PC-9 (cell line): Measurements from ENCODE around the gene KRTAP10-5. TPM values are rescaled to one million over a fixed set of nuclear protein-coding genes. Genes with fewer than 3 reads are reported as not detected.
"Not testable (repeated sequence)": the region's sequence is repeated elsewhere in the genome, so short reads cannot be mapped to it uniquely, and the experiment has no call there.

ENCODE experiments used
- Bru-seq: library from RNA; stranded (reverse); fragments of 400-500 nt; gene quantifications from one replicate; lab custom pipeline; 2021; lab: Mats Ljungman, UMichigan
- BruChase-seq, 2 experiments: library from RNA; stranded (reverse); fragments of 400-500 nt; gene quantifications; one replicate each; lab custom pipeline; 2021; lab: Mats Ljungman, UMichigan
- BruUV-seq: library from RNA; stranded (reverse); fragments of 400-500 nt; replicated peaks from 2 replicates; lab custom pipeline; 2021; lab: Mats Ljungman, UMichigan
- CTCF ChIA-PET: fragments of 300-600 bp; sonication (Branson Sonifier 250); formaldehyde crosslinking; loops from one replicate; lab custom pipeline; 2022; ENCODE audit warnings: antibody characterized with exemption; lab: Charles Lee
- POLR2A ChIA-PET: fragments of 300-600 bp; sonication (Branson Sonifier 250); formaldehyde crosslinking; loops from one replicate; lab custom pipeline; 2022; ENCODE audit warnings: antibody characterized with exemption; ENCODE audit not compliant: unreplicated experiment; lab: Charles Lee
- DNase-seq, 2 experiments: peaks; one replicate each; pipeline versions ENCODE4 v3.0.0 to v3.0.0-alpha.2; 2015 to 2022; ENCODE audit warnings: mixed read lengths in 1 of 2
- H2AFZ ChIP-seq: fragments of 200-600 bp; sonication (generic); 2 replicates; pipeline ENCODE4 v1.8.1; 2017; ENCODE audit warnings: antibody characterized with exemption
- H3F3A ChIP-seq: fragments of 200-600 bp; sonication (generic); 2 replicates; pipeline ENCODE4 v1.8.1; 2017; ENCODE audit warnings: antibody characterized with exemption, mild to moderate bottlenecking, low read depth; ENCODE audit not compliant: insufficient read depth
- H3K27ac ChIP-seq: fragments of 200-600 bp; sonication (generic); 2 replicates; pipeline ENCODE4 v1.6.1; 2016; ENCODE audit warnings: mixed run types
- H3K27me3 ChIP-seq: fragments of 200-600 bp; sonication (generic); 2 replicates; pipeline ENCODE4 v1.6.1; 2016; ENCODE audit warnings: low read depth, mixed run types; ENCODE audit not compliant: insufficient read depth
- H3K36me3 ChIP-seq: fragments of 200-600 bp; sonication (generic); 2 replicates; pipeline ENCODE4 v1.6.1; 2016; ENCODE audit warnings: low read depth, mixed run types
- H3K4me1 ChIP-seq: fragments of 200-600 bp; sonication (generic); replicated peaks from 2 replicates; pipeline ENCODE4 v1.6.1; 2016; ENCODE audit warnings: mixed run types; ENCODE audit not compliant: insufficient read depth
- H3K4me2 ChIP-seq: fragments of 200-600 bp; sonication (generic); 2 replicates; pipeline ENCODE4 v1.6.1; 2017; ENCODE audit warnings: mixed run types
- H3K4me3 ChIP-seq: fragments of 200-600 bp; sonication (generic); 2 replicates; pipeline ENCODE4 v1.6.1; 2016; ENCODE audit warnings: mixed run types
- H3K79me2 ChIP-seq: fragments of 200-600 bp; sonication (generic); 2 replicates; pipeline ENCODE4 v1.6.1; 2017; ENCODE audit warnings: low read depth, mixed run types
- H3K9me2 ChIP-seq: fragments of 200-600 bp; sonication (generic); 2 replicates; pipeline ENCODE4 v1.8.1; 2017; ENCODE audit warnings: mild to moderate bottlenecking; ENCODE audit not compliant: insufficient read depth
- H3K9me3 ChIP-seq: fragments of 200-600 bp; sonication (generic); 2 replicates; pipeline ENCODE4 v1.8.1; 2016; ENCODE audit warnings: low read depth; ENCODE audit not compliant: insufficient read depth
- H4K20me1 ChIP-seq: fragments of 200-600 bp; sonication (generic); 2 replicates; pipeline ENCODE4 v1.8.1; 2017; ENCODE audit not compliant: insufficient read depth
- EZH2 ChIP-seq: fragments of 200-600 bp; sonication (generic); IDR thresholded peaks from 2 replicates; pipeline ENCODE4 v1.8.0; 2017; ENCODE audit warnings: antibody characterized with exemption, low read depth
- intact Hi-C: fragments of 100-400 bp; cut with micrococcal nuclease; formaldehyde crosslinking; loops from one replicate; pipeline ENCODE4 v1.10.0; 2022; ENCODE audit not compliant: unreplicated experiment
- long read RNA-seq: library from polyadenylated mRNA; stranded (forward); transcript quantifications from one replicate; pipeline ENCODE4 v2.0.0, GENCODE V29; 2022
- total RNA-seq: library from RNA; stranded (reverse); gene quantifications from 2 replicates; pipeline ENCODE4 v1.2.3, GENCODE V29; 2021
- TF ChIP-seq, protein P1 (sequence below): fragments of 200-600 bp; sonication (generic); conservative IDR thresholded peaks from 2 replicates; pipeline ENCODE4 v1.6.1; 2017; ENCODE audit warnings: mixed run types, antibody characterized with exemption, mild to moderate bottlenecking, moderate library complexity

Gene KRTAP10-5, protein sequence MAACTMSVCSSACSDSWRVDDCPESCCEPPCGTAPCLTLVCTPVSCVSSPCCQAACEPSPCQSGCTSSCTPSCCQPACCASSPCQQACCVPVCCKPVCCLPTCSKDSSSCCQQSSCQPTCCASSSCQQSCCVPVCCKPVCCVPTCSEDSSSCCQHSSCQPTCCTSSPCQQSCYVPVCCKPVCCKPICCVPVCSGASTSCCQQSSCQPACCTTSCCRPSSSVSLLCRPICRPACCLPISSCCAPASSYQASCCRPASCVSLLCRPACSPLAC
- not detected in 2 replicates for total RNA-seq
- not detected for Bru-seq, nascent RNA
- not detected for BruChase-seq, experiment 1, labeled RNA remaining after a 2-hour chase
- not detected for BruChase-seq, experiment 2, labeled RNA remaining after a 6-hour chase
- long read RNA-seq = 0 reads

DNA sequence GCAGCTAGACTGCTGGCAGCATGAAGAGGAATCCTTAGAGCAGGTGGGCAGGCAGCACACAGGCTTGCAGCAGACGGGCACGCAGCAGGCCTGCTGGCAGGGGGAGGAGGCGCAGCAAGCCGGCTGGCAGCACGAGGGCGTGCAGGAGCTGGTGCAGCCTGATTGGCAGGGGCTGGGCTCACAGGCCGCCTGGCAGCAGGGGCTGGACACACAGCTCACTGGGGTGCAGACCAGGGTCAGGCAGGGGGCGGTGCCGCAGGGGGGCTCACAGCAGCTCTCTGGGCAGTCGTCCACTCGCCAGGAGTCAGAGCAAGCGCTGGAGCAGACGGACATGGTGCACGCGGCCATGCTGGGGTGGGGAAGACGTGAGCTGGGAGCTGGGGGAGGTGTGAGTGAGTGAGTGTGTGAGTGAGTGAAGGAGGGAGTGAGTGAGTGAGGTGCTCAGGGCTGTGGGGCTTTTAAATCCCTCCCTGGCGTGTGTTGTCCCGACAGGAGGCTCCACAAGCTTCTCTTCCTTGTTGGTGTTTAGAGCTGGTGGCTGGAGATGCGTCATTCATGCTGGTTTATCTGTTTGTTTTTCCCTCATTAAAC lies at the start of gene KRTAP10-5:
Gene KRTAP10-5, minus strand, starts transcription at position 374 of the 591 bp plus-strand sequence. Its CDS starts 26 bp downstream, at position 348.
- intact Hi-C loops, H4K20me1 ChIP-seq, H2AFZ ChIP-seq, H3F3A ChIP-seq, H3K36me3 ChIP-seq, H3K27ac ChIP-seq, H3K4me1 ChIP-seq, CTCF ChIA-PET, DNase-seq, H3K79me2 ChIP-seq, H3K4me3 ChIP-seq, BruUV-seq, H3K4me2 ChIP-seq, H3K9me2 ChIP-seq, H3K9me3 ChIP-seq: not testable (repeated sequence)
- H3K27me3 ChIP-seq = peaks cover 29% of the 10 kb centered on the region
- POLR2A ChIA-PET = interaction anchor here (0.7 kb wide), 1 partner anchor 1110 kb away, joined by 8 read pairs; no protein-coding TSS in a partner anchor

DNA sequence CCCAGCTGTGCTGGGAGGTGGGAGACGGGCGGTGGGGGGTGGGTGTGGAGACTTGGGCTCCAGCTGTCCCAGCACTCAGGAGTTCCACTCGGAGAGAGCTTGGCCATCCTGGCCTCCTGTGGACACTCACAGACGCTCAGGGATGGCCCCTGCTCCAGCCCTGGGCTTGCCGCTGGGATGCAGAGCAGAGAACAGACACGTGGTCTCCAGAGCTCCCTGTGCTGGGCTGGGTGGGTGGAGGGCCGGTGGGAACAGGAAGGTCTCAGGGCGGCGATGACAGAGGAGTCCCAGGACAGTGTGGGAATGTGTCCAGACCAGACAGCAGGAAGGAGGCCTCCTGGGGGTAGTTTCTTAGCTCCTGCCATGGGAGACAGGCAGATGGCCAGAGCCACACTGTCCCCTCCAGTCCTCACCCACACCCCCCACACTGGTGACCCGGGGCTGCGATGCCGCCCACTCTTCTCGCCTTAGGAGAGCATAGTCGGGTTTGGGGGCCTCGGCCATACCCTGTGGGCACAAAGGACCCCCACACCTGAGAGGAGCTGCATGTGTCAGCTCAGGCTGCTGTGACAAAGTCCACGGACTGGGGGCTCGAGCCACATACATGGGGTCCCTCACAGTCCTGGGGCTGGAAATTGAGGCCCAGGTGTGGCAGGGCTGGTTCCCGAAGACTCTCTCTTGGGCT lies 48.4 kb upstream of the KRTAP10-5 start:
- H3K36me3 ChIP-seq = no peaks in the 10 kb centered on the region
- no peak overlapping the region for H3K4me3 ChIP-seq
- BruUV-seq = no TSS peak
- H2AFZ ChIP-seq = no peak overlapping the region
- POLR2A ChIA-PET = no interaction called here
- no peaks in the 10 kb centered on the region for H3K4me1 ChIP-seq
- H3K79me2 ChIP-seq = no peaks in the 10 kb centered on the region
- H3F3A ChIP-seq = no peaks in the 10 kb centered on the region
- intact Hi-C loops = no loop called here
- CTCF ChIA-PET = no interaction called here
- no peak overlapping the region for H3K4me2 ChIP-seq
- H4K20me1 ChIP-seq = no peaks in the 10 kb centered on the region
- no peak for DNase-seq
- no peaks in the 10 kb centered on the region for H3K9me2 ChIP-seq
- H3K9me3 ChIP-seq = no peaks in the 10 kb centered on the region
- H3K27me3 ChIP-seq = peaks cover 31% of the 10 kb centered on the region
- TF ChIP-seq EZH2 = no peak
- TF ChIP-seq, protein P1, sequence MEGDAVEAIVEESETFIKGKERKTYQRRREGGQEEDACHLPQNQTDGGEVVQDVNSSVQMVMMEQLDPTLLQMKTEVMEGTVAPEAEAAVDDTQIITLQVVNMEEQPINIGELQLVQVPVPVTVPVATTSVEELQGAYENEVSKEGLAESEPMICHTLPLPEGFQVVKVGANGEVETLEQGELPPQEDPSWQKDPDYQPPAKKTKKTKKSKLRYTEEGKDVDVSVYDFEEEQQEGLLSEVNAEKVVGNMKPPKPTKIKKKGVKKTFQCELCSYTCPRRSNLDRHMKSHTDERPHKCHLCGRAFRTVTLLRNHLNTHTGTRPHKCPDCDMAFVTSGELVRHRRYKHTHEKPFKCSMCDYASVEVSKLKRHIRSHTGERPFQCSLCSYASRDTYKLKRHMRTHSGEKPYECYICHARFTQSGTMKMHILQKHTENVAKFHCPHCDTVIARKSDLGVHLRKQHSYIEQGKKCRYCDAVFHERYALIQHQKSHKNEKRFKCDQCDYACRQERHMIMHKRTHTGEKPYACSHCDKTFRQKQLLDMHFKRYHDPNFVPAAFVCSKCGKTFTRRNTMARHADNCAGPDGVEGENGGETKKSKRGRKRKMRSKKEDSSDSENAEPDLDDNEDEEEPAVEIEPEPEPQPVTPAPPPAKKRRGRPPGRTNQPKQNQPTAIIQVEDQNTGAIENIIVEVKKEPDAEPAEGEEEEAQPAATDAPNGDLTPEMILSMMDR = no peak
- H3K27ac ChIP-seq = no peak overlapping the region

DNA sequence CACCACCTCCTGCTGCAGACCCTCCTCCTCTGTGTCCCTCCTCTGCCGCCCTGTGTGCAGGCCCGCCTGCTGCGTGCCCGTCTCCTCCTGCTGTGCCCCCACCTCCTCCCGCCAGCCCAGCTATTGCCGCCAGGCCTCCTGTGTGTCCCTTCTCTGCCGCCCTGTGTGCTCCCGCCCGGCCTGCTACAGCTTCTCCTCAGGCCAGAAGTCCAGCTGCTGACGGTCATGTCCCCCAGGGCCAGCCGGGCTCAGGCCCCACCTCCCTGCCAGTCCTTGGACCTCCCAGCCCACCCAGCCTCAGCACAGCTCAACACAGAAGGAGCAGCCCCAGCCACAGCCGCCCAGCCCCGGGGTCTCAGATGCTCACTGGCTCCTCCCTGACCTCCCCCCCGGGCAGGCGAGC lies 47.4 kb upstream of the KRTAP10-5 start:
- H3K36me3 ChIP-seq, CTCF ChIA-PET, H3K4me3 ChIP-seq, H3K27ac ChIP-seq, BruUV-seq, H3K4me1 ChIP-seq, intact Hi-C loops, H2AFZ ChIP-seq, DNase-seq, H3F3A ChIP-seq, H3K4me2 ChIP-seq, H3K9me3 ChIP-seq, H3K9me2 ChIP-seq, POLR2A ChIA-PET, H3K79me2 ChIP-seq, H4K20me1 ChIP-seq: not testable (repeated sequence)
- peaks cover 31% of the 10 kb centered on the region for H3K27me3 ChIP-seq

DNA sequence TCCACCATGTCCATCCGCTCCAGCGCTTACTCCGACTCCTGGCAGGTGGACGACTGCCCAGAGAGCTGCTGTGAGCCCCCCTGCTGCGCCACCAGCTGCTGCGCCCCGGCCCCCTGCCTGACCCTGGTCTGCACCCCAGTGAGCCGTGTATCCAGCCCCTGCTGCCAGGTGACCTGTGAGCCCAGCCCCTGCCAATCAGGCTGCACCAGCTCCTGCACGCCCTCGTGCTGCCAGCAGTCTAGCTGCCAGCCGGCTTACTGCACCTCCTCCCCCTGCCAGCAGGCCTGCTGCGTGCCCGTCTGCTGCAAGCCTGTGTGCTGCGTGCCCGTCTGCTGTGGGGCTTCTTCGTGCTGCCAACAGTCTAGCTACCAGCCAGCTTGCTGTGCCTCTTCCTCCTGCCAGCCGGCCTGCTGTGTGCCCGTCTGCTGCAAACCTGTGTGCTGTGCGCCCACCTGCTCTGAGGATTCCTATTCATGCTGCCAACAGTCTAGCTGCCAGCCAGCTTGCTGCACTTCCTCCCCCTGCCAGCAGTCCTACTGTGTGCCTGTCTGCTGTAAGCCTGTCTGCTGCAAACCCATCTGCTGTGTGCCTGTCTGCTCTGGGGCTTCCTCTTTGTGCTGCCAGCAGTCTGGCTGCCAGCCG lies 46.9 kb upstream of the KRTAP10-5 start:
- H3K4me3 ChIP-seq, intact Hi-C loops, H3F3A ChIP-seq, H2AFZ ChIP-seq, H4K20me1 ChIP-seq, H3K4me1 ChIP-seq, H3K27ac ChIP-seq, H3K4me2 ChIP-seq, H3K9me3 ChIP-seq, BruUV-seq, H3K79me2 ChIP-seq, DNase-seq, H3K36me3 ChIP-seq, POLR2A ChIA-PET, H3K9me2 ChIP-seq, CTCF ChIA-PET: not testable (repeated sequence)
- peaks cover 31% of the 10 kb centered on the region for H3K27me3 ChIP-seq
